B cell (primary cell): ENCODE results near the gene TBC1D22A. TPM values are rescaled to one million over a fixed set of nuclear protein-coding genes. Genes with fewer than 3 reads are reported as not detected.

Experiments
- ATAC-seq: fragments of 200-7000 bp; cut with Tn5 transposase; one replicate; pipeline ENCODE4 v1.10.0; 2021; ENCODE audit warnings: low read depth, mild to moderate bottlenecking, moderate number of reproducible peaks, moderate library complexity
- CTCF ChIA-PET: fragments of 350-600 bp; sonication (Branson Sonifier 250); formaldehyde crosslinking; loops from one replicate; lab custom pipeline; 2021; ENCODE audit warnings: antibody characterized with exemption, inconsistent platforms; lab: Charles Lee
- POLR2A ChIA-PET: fragments of 350-600 bp; sonication (Branson Sonifier 250); formaldehyde crosslinking; loops from one replicate; lab custom pipeline; 2021; ENCODE audit warnings: antibody characterized with exemption; lab: Charles Lee
- DNase-seq: peaks from one replicate; pipeline ENCODE4 v3.0.0; 2013
- H2AFZ ChIP-seq: 2 replicates; pipeline ENCODE4 v1.6.1; 2012; ENCODE audit warnings: mild to moderate bottlenecking, low read depth, low read length; ENCODE audit not compliant: insufficient read depth, poor library complexity, severe bottlenecking
- H3K27ac ChIP-seq, 2 donors: 1 replicate in 1 of 2; 2 replicates in 1 of 2; pipeline ENCODE4 v1.5.1; 2012 to 2013; ENCODE audit warnings: low read length in 2 of 2, mild to moderate bottlenecking in 2 of 2, moderate library complexity in 1 of 2
- H3K27me3 ChIP-seq, 4 experiments: fragments of 200-600 bp in 1 of 4; sonication (generic) in 1 of 4; replicated peaks in 1 of 4; 1 replicate in 2 of 4; 2 replicates in 2 of 4; pipeline versions ENCODE4 v1.6.1 to v1.7.0; 2013 to 2016; ENCODE audit warnings: low read length in 3 of 4, mild to moderate bottlenecking in 2 of 4, mixed read lengths in 1 of 4, moderate library complexity in 1 of 4; ENCODE audit not compliant: insufficient read depth in 4 of 4, control insufficient read depth in 3 of 4; ENCODE audit errors: control extremely low read depth in 1 of 4
- H3K36me3 ChIP-seq, 2 experiments: replicated peaks in 1 of 2; 1 replicate in 1 of 2; 2 replicates in 1 of 2; pipeline versions ENCODE4 v1.6.1 to v1.7.1; 2013; ENCODE audit warnings: low read length in 1 of 2; ENCODE audit not compliant: insufficient read depth in 2 of 2, control insufficient read depth in 1 of 2; ENCODE audit errors: control extremely low read depth in 1 of 2, extremely low read depth in 1 of 2
- H3K4me1 ChIP-seq, 2 donors: fragments of 200-600 bp in 1 of 2; sonication (generic) in 1 of 2; 1 replicate in 1 of 2; 2 replicates in 1 of 2; pipeline versions ENCODE4 v1.5.1 to v1.6.1; 2013 to 2017; ENCODE audit warnings: low read length in 2 of 2; ENCODE audit not compliant: control insufficient read depth in 2 of 2, insufficient read depth in 2 of 2
- H3K4me2 ChIP-seq: replicated peaks from 2 replicates; pipeline ENCODE3; 2012; ENCODE audit warnings: mild to moderate bottlenecking, low read depth, low read length; ENCODE audit not compliant: poor library complexity, severe bottlenecking
- H3K4me3 ChIP-seq, 5 experiments: fragments of 200-600 bp in 1 of 5; sonication (generic) in 1 of 5; 1 replicate in 3 of 5; 2 replicates in 2 of 5; pipeline versions ENCODE4 v1.5.1 to v1.7.0; 2011 to 2016; ENCODE audit warnings: low read length in 4 of 5, mild to moderate bottlenecking in 4 of 5, low read depth in 2 of 5, control low read depth in 1 of 5, moderate library complexity in 1 of 5; ENCODE audit not compliant: insufficient read depth in 1 of 5; ENCODE audit errors: control extremely low read depth in 1 of 5, extremely low read depth in 1 of 5
- H3K79me2 ChIP-seq: fragments of 200-600 bp; sonication (generic); one replicate; pipeline ENCODE4 v1.6.0; 2016; ENCODE audit warnings: low read length; ENCODE audit not compliant: control insufficient read depth, insufficient read depth
- H3K9ac ChIP-seq: fragments of 200-600 bp; sonication (generic); 2 replicates; pipeline ENCODE4 v1.6.1; 2017; ENCODE audit warnings: mild to moderate bottlenecking, low read length, moderate library complexity
- H3K9me3 ChIP-seq, 3 donors: one replicate each; pipeline versions ENCODE4 v1.6.1 to v1.7.1; 2013; ENCODE audit warnings: low read length in 2 of 3; ENCODE audit not compliant: control insufficient read depth in 2 of 3, insufficient read depth in 1 of 3; ENCODE audit errors: control extremely low read depth in 1 of 3
- H4K20me1 ChIP-seq: 2 replicates; pipeline ENCODE4 v1.6.0; 2012; ENCODE audit warnings: mild to moderate bottlenecking, low read length; ENCODE audit not compliant: insufficient read depth, control insufficient read depth, poor library complexity, severe bottlenecking
- H3K27ac Mint-ChIP-seq: one replicate; pipeline ENCODE4 v1.8.0; 2021; ENCODE audit warnings: mixed read lengths
- H3K27me3 Mint-ChIP-seq: one replicate; pipeline ENCODE4 v1.8.0; 2021; ENCODE audit warnings: mixed read lengths
- H3K4me1 Mint-ChIP-seq: one replicate; pipeline ENCODE4 v1.8.0; 2021; ENCODE audit warnings: mixed read lengths
- H3K4me3 Mint-ChIP-seq: one replicate; pipeline ENCODE4 v1.8.0; 2021; ENCODE audit warnings: mixed read lengths
- H3K9me3 Mint-ChIP-seq: one replicate; pipeline ENCODE4 v1.8.0; 2022; ENCODE audit warnings: mixed read lengths; ENCODE audit not compliant: insufficient read depth
- CTCF ChIP-seq: fragments of 200-600 bp; IDR thresholded peaks from one replicate; pipeline ENCODE4 v1.8.0; 2022; ENCODE audit warnings: antibody characterized with exemption, mild to moderate bottlenecking
- EZH2 ChIP-seq: IDR thresholded peaks from 2 replicates; pipeline ENCODE4 v1.6.1; 2012; ENCODE audit warnings: borderline replicate concordance, low read depth, mild to moderate bottlenecking, moderate library complexity, low read length; ENCODE audit not compliant: insufficient read depth, poor library complexity, severe bottlenecking
- WGBS: methylation state at CpG from one replicate; pipeline ENCODE4 v1.1.5; 2013; ENCODE audit warnings: missing lambda C conversion rate; ENCODE audit not compliant: insufficient coverage; 5-methylcytosine and 5-hydroxymethylcytosine counted together
- intact Hi-C: fragments of 100-400 bp; cut with micrococcal nuclease; formaldehyde crosslinking; loops from one replicate; pipeline ENCODE4 v1.10.0; 2022
- polyA plus RNA-seq: library from polyadenylated mRNA; depleted of rRNA; stranded (reverse); fragments of >200 nt; gene quantifications from 2 replicates; pipeline ENCODE4 v1.2.3, GENCODE V29; 2012
- total RNA-seq, 2 donors: library from RNA; stranded (reverse); fragments of 120-200 nt in 1 of 2; gene quantifications; 1 replicate in 1 of 2; 2 replicates in 1 of 2; pipeline versions ENCODE4 v1.2.3 to v1.2.4, GENCODE V29; 2013 to 2022

TBC1D22A gene
- total and polyA plus RNA-seq, 2 donors (not counting 1 experiment from before 2014, with no cell fraction given), result 73.8 to 128 TPM

DNA sequence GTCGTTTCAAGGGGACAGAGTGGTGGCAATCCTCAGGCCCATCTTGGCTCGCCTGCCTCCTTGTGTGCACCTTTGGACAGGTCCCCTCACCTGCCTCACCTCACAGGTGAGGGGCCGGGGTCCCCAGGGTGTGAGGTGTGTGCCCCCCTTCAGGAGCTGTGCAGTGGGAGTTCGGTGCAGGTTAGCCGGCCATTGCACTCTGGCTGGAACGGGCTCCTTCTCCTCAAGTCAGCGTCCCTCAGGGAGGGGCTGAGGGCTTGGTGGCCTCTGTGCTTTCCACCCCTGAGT, 269.1 kb downstream of the TBC1D22A start:
- intact Hi-C loops, result no loop called here
- no peak overlapping the region for H3K27ac ChIP-seq
- H3K27ac Mint-ChIP-seq, result no peak overlapping the region
- ChIA-PET POLR2A (no interaction called here), CTCF (no interaction called here)
- peaks cover 95% of the 10 kb centered on the region for H3K79me2 ChIP-seq
- H3K27me3 ChIP-seq, result no peaks in the 10 kb centered on the region
- H3K9ac ChIP-seq, result no peak overlapping the region
- no peaks in the 10 kb centered on the region for H3K9me3 Mint-ChIP-seq
- H3K4me3 ChIP-seq, result no peak overlapping the region
- no peak for DNase-seq
- H3K27me3 Mint-ChIP-seq, result no peaks in the 10 kb centered on the region
- peaks cover 98% of the 10 kb centered on the region for H4K20me1 ChIP-seq
- H3K36me3 ChIP-seq, result peaks cover 2 to 45% of the 10 kb centered on the region in 2 experiments
- H3K9me3 ChIP-seq, result no peaks in the 10 kb centered on the region
- TF ChIP-seq EZH2 (no peak), CTCF (no peak)
- no peak overlapping the region for H2AFZ ChIP-seq
- H3K4me1 ChIP-seq, result no peaks in the 10 kb centered on the region
- WGBS, result 100% methylated on average over 5 of the region's 7 CpGs
- H3K4me2 ChIP-seq, result no peak overlapping the region
- no peak overlapping the region for H3K4me3 Mint-ChIP-seq
- no peaks in the 10 kb centered on the region for H3K4me1 Mint-ChIP-seq
- ATAC-seq, result no peak

DNA sequence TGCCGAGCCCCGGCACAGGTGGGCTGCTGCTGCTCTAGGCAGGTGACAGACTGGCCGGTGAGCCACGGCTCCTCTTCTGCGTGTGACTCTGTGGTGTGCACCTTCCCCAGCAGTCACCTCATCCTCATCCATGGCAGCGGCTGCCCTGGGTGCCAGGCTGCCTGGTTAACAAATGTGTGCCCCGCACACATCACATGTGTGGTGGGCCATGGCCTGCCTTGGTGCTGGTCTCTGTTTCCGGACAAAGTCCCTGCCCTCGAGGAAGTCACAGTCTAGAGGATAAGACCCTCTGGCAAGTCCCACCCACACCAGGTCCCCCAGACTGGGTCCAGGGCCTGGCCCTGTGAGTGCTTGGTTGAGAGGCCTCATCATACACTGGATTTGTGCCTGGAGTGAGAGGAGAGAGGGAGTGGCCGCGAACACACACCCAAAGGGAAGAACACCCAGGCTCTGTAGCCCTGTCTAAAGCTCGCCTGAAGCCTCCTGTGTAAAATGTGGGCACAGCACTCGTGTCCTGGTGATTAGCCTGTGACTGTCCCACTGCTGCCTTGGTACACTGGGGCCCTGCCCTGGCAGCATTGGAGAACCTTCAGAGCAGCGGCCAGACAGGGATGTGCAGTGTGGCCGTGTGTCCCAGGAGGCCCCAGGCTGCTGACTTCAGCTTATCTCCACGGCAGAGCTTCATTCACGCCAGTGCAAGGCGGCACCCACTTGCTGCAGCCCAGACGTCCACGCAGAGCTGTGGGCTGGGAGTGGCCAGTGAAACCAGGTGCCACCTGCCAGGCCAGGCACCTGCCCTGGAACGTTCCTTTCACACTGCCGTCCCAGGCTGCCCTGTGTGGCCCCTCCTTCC, 269.9 kb downstream of the TBC1D22A start:
- no peaks in the 10 kb centered on the region for H3K27me3 ChIP-seq
- no peak overlapping the region for H3K27ac ChIP-seq
- no peak overlapping the region for H2AFZ ChIP-seq
- Mint-ChIP-seq H3K4me3 (no peak overlapping the region), H3K27ac (peak overlapping the region; percentile 37), H3K4me1 (no peaks in the 10 kb centered on the region), H3K9me3 (no peaks in the 10 kb centered on the region), H3K27me3 (no peaks in the 10 kb centered on the region)
- ChIA-PET POLR2A (no interaction called here), CTCF (no interaction called here)
- no peaks in the 10 kb centered on the region for H3K9me3 ChIP-seq
- H4K20me1 ChIP-seq, result peaks cover 98% of the 10 kb centered on the region
- 96% methylated on average over 21 of the region's 22 CpGs for WGBS
- intact Hi-C loops, result no loop called here
- peaks cover 2 to 49% of the 10 kb centered on the region in 2 experiments for H3K36me3 ChIP-seq
- peaks cover 97% of the 10 kb centered on the region for H3K79me2 ChIP-seq
- no peak for TF ChIP-seq EZH2
- TF ChIP-seq CTCF, result no peak
- ATAC-seq (no peak), DNase-seq (no peak)
- H3K4me1 ChIP-seq, result no peaks in the 10 kb centered on the region
- H3K9ac ChIP-seq, result no peak overlapping the region
- H3K4me2 ChIP-seq, result no peak overlapping the region
- H3K4me3 ChIP-seq, result no peak overlapping the region
